Measurements from ENCODE around the gene ZNF614.
"Not testable (repeated sequence)": the region's sequence is repeated elsewhere in the genome, so short reads cannot be mapped to it uniquely, and the experiment has no call there.

The ZNF614 gene

GRCh38 chr19:51993422-51993821 is 34.8 kb downstream of the ZNF614 start:
- no peak for DNase-seq (ENCODE audit: low read depth in 2 of 3, low spot score in 2 of 3)

- peak; percentile 37 to 64 (median 57) for DNase-seq (ENCODE audit: low read depth in 2 of 3, low spot score in 2 of 3)
Observed at GRCh38 chr19:51986309-51987291, 41.6 kb downstream of the ZNF614 start, which contains the start of gene ZNF350. ZNF350 (minus strand) TSS chr19:51986840; CDS start chr19:51974360, 12,480 bp downstream.

GRCh38 chr19:51983361-51983760 is 44.8 kb downstream of the ZNF614 start:
- no peak for DNase-seq (ENCODE audit: low read depth in 2 of 3, low spot score in 2 of 3)

- not testable (repeated sequence) for DNase-seq (ENCODE audit: low read depth in 2 of 3, low spot score in 2 of 3)
Observed at GRCh38 chr19:51980926-51981325, 47.3 kb downstream of the ZNF614 start.

- no peak for DNase-seq (ENCODE audit: low read depth in 2 of 3, low spot score in 2 of 3)
Observed at GRCh38 chr19:51980116-51980736, 48.0 kb downstream of the ZNF614 start.

GRCh38 chr19:51978882-51979281 is 49.3 kb downstream of the ZNF614 start:
- no peak for DNase-seq (ENCODE audit: low read depth in 2 of 3, low spot score in 2 of 3)

GRCh38 chr19:51977346-51977745 is 50.8 kb downstream of the ZNF614 start:
- no peak for DNase-seq (ENCODE audit: low read depth in 2 of 3, low spot score in 2 of 3)

GRCh38 chr19:51976852-51977251 is 51.3 kb downstream of the ZNF614 start:
- no peak for DNase-seq (ENCODE audit: low read depth in 2 of 3, low spot score in 2 of 3)

- not testable (repeated sequence) for DNase-seq (ENCODE audit: low read depth in 2 of 3, low spot score in 2 of 3)
Observed at GRCh38 chr19:51975787-51976186, 52.4 kb downstream of the ZNF614 start.

- DNase-seq (ENCODE audit: low read depth in 2 of 3, low spot score in 2 of 3): no peak
Observed at GRCh38 chr19:51971624-51972023, 56.6 kb downstream of the ZNF614 start.

- DNase-seq (ENCODE audit: low read depth in 2 of 3, low spot score in 2 of 3): no peak
Observed at GRCh38 chr19:51970718-51971117, 57.5 kb downstream of the ZNF614 start.

- no peak for DNase-seq (ENCODE audit: low read depth in 2 of 3, low spot score in 2 of 3)
Observed at GRCh38 chr19:51965583-51965982, 62.6 kb downstream of the ZNF614 start.

Measured in activated CD8-positive, alpha-beta memory T cell treated with anti-CD3 and anti-CD28 coated beads for 48 hours (primary cell).